Activated CD4-positive, alpha-beta T cell treated with anti-CD3 and anti-CD28 coated beads, Interleukin-2, amount 50 U/mL, for 4 hours (primary cell): Measurements from ENCODE around the gene PSKH1.
A peak's percentile ranks its signal among the peaks of the same experiment; 100 is the strongest.
"Not testable (repeated sequence)": the region's sequence is repeated elsewhere in the genome, so short reads cannot be mapped to it uniquely, and the experiment has no call there.

Source experiments
- DNase-seq, 2 experiments: peaks; one replicate each; pipeline ENCODE4 v3.0.0-alpha.2; 2020

Gene PSKH1

DNA sequence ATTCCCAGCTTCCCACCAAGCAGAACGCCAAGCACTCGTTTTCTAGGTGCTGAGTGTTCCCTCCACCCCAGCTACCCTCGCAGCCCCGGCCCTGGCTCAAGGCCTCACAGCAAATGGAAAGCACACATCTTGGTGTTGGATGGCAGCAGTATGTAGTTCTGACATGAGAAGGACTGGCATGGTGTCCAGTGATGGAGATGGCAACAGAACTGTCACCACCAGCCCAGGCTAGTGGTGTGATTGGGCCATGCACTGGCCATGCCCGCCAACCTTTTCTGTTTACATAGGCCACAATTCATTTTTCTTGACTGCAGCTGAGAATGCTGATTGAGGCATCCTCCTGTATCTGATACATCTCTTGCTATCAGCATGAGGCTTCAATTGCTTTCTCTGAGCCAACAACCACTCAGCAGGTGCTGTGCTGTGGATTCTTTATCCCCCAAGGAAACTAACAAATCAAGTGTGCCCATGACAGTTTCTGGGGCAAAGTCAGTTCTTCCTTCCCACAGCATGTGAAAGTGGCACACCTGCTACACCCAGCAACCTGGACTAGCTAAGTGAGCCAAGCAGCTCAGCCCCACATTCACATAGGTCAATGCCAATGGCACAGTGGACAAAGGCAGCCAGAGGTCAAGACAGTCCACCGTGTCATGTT lies 71.5 kb downstream of the PSKH1 start:
- DNase-seq, result no peak

DNA sequence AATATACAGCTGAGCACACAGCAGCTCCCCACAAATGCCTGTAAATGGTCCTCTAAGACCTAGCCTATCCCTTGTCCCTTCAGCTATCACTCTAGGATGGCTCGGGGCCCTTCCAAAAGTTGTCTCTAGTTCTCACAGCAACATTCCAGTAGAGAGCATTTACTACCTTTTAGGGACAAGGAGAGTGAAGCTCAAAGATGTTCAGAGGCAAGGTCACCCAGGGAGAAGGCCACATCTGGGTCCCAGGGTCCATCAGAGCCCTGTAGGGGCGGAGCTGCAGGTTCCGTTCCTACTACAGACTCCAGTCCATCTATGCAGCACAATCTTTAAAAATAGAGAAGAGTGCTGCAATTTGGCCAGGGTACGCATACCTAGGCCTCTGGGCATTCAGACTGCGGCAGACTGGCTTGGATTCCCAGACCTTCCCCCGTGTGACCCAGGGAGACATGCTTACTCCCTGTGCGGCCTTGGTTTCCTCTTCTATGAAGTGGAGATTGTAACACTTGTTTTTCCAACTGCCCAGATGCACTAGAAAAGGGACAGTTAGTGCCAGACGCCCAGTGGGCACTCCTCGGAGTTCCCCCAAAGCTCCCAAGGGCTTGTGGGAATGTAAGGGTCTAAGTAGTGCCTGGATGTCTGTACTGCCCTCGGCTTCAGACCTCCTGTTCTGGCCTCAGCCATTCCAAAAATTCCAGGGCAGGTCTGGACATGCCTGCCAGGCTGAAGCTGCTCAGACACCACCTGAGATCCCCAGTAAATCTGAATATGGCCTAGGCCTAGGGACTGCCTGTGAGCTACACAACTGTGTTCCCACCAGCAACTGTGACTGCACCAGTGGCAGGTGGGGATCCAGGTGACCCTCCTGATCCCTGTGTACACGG lies 72.9 kb downstream of the PSKH1 start:
- DNase-seq, result no peak

DNA sequence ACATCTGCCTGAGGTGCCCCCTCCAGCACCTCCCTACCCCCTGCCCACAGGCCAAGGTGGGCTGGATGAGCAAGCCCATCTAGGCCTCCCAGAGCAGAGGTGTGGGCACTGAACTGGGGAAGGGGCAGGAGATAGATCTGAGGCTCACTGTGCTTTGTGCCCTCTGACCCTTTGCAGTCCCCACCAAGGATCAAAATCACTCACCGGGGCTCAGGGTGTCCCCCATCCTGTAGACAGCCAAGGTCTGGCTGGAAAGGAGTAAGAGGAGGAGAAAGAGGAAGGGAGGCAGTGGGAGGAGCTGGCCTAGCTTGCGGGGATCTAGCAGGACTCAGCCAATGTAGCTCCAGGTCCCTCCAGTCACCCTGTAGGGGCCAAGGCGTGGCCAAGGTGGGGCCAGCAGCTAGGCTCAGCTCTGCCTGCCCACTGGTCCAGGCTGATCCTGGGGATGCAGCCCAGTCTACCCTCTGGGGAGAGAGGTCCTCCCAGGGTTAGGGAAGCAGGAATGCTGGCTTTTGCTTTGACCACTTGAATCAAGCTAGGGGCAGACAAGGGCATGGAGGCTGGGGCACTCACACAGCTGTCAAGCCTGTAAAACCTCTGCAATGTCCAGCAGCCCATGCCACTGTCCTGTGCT lies 73.6 kb downstream of the PSKH1 start:
- no peak for DNase-seq

DNA sequence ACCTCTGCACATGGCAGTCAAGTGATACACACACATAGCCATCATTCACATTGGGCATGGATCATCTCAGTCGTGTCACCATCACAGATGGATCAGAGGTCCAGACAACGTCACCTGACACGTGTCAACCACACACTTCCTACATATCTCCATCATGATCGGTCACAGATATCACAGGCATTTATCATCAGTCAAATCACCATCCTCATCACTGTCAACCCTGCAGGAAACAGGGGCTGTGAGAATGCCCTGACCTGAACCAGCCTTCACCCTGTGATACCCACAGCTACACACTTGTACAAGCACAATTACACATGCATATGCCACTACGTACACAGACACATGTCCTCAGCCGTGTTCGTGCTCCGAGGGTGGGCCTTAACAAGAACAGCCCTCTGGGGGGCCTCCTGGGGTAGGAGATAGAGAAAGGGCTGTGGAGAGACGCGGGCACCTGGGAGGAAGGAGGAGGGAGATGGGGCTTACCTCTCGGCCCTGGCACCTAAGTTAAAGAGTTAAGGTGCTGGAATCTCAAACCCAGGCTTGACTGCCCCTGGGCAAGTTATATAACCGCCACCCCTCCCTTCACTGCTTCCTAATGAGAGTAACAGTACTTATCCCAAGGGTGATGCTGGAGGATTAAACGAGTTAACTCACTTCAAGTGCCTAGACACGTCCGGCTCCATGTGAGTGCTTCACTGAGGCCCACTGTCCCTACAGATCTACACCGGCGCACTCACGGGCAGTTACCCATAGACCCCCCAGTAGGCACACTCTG lies 74.3 kb downstream of the PSKH1 start:
- DNase-seq, result no peak

DNA sequence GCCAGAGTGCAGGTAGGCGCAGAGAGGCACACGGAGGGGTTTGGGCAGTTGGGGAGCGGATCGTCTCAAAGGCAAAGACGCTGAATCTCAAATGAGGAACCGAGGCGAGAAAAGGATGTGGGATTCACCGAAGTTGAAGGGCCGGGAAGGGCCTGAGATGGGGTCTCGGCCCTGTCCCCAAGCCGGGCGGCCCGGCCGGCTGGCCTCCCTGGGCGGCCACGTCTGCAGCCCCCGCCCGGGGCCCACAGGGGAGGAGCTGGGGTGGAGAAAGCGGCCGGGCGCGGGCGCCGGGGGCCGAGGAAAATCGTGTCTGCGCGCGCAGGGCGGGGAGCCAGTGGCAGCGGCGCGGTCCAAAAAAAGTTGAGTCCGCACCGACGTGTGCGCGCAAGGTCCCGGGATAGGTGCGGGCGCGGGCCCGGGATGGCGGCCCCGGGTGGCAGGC lies 74.9 kb downstream of the PSKH1 start:
- DNase-seq, result no peak

DNA sequence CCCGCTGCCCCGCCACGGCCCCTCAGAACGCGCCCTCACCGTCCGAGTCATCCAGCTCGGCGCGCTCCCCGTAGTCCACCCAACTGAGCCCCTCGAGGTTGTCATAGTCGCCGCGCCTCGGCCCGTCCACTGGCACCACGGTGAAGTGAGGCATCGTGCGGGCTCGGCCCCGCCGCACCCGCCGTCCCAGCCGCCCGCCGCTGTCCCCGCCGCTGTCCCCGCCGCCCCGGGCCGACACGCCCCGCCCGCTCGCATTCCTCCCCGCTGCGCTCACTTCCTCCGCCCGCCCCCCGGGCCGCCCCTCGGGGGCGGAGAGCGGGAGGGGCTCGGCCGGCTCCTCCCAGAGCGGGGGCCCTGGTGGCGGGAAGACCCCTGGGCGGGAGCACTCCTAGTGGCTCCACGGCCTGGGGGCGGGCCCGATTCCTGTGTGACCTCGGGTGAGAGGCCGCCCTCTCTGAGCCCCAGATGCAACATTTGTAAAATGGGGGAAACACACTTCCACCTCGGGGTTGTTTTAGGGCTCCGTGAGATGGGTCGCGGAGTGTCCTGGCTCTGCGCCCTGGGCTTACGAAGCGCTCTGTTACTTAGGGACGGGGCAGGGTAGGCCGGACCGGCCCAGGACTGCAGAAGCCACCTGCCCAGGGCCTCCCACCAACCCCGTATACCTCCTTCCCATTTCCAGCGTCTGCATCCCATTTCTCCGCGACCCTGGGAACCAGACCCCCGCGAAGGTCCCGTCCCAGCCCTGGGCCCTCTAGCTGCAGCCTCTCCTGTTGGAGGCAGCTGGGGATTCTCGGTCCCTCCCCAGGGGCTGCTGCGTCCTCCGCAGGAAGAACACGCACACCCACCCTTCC lies 75.6 kb downstream of the PSKH1 start, which contains the start of gene SLC12A4:
SLC12A4 (minus strand) TSS at position 238 of the 854 bp plus-strand sequence; CDS start at position 154, 84 bp downstream.
- peak; percentile 67 to 69 for DNase-seq

DNA sequence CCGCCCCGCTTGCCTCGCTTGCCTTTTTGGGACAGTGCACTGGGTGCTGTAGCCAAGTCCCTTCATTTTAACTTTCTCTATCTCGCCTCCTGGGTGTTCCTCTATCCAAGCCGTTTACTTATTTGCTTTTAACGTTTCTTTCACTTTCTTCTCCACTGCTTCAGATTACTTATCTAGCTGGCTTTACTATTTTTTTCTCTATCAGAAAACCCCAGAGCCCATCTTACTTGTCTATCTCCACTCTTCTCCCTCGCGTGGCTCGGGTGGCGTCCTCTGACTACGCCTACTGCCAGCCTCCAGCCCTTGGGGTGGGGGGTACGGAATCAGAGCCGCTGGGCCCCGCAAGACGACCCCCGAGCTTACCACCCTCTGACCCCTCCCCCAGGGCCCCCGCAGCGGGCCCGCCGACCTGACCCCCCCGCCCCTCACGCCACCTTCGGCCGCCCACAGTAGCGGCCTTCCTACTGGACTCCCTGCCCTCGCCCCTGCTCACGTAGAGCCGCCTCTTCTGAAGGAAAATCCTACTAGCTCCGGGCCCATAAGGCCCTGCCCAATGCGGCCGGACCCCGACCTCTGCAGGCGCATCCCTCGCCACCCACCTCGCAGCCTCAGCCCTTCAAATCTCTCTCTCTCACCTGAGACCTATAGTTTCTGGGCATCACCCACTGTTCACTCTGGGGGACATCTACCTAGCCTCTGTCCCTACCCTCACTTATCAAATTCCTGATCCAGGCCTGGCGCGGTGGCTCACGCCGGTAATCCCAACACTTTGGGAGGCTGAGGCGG lies 76.4 kb downstream of the PSKH1 start:
- no peak for DNase-seq

DNA sequence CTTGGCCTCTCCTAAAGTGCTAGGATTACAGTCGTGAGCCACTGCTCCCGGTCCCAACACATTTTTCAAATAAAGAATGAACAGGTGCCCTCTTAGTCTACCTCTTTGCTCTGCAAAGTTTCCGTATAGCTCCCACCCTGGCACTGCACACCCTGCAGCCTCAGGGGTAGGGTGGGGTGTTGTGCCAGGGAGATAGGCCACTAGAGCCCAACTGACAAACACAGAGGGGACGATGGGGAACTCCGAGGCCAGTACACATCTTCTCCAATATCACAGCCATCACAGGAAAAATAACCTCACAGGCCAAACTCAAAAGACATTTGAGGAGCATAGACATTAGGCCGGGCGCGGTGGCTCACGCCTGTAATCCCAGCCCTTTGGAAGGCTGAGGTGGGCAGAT lies 78.1 kb downstream of the PSKH1 start:
- no peak for DNase-seq

DNA sequence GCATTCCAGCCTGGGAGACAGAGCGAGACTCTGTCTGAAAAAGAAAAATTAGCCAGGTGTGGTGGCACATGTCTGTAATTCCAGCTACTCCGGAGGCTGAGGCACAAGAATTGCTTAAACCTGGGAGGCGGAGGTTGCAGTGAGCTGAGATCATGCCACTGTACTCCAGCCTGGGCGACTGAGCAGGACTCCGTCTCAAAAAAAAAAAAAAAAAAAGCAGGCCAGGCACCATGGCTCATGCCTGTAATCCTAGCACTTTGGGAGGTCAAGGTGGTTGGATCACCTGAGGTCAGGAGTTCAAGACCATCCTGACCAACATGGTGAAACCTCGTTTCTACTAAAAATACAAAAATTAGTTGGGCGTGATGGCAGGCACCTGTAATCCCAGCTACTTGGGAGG lies 79.2 kb downstream of the PSKH1 start:
- DNase-seq, result not testable (repeated sequence)

DNA sequence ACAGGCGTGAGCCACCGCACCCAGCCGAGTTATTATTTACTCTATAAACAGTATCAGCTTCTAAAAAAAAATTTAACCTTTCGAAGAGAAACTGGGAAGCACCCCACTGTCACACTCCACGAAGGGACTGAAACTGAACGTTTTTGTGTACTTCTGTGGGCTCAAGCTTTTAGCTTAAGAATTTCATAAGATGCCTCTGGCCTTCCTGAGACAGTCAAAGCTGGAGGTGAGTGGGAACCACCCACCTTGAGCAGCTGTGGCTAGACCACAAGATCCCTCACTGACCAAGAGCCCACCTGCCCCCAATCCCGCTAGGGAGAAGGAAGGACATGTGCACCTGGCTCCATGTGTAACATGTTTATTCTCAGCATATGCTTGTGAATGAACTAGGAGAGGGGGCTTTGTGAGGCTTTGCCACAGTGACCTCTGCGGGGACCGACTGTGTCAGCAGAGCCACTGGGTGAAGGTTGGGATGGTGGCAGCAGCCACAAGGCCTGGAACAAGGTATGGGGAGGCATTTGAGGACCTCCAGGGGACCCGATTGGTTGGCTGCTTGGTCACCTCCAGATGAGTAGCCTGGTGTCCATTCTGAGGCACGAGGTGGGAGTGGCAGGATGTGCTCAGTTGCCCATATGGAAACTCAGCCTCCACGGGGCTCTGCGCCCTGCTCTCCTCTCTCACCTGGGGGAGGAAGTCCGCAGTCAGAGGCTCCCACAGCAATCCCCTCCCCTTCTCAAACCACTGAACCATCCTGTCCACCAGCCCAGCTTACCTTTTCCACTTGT lies 82.5 kb downstream of the PSKH1 start:
- no peak for DNase-seq

DNA sequence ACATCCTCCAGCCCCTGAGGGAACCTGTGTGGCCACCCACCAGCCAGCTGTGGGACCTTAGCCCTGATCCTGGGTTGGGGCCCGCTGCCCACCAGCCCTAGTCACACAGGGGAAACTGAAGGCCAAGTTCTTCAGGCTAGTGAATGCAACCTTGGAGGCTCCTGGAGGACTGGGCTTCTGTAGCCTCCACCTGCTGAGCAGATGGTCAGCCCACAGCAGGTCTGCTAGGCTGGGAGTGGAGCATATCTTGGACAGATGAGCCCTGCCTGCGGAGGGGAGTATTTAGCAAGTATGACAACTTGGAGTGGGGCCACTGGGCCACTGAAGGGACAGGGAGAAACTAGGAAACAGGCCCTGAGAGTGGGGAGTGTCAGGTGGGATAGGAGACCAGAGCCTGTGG lies 83.2 kb downstream of the PSKH1 start:
- DNase-seq, result no peak

DNA sequence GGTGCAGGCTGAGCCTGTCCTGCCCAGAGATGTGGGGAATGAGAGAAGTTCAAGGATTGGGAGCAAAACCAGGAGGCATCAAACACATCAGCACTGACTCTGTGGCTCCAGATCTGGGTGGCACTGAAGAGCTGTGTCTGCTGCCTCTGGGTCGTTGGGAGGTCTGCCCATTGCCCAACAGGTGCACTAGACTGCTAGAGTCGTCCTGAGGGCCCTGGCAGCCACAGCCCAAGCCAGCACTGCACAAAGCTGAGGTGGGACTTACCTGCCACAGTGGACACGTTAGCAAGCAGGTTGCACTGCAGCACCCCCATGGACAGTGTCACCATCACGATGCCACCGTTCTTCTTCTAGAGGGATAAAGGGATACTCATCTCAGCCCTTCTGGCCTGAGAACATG lies 84.0 kb downstream of the PSKH1 start:
- DNase-seq, result no peak

DNA sequence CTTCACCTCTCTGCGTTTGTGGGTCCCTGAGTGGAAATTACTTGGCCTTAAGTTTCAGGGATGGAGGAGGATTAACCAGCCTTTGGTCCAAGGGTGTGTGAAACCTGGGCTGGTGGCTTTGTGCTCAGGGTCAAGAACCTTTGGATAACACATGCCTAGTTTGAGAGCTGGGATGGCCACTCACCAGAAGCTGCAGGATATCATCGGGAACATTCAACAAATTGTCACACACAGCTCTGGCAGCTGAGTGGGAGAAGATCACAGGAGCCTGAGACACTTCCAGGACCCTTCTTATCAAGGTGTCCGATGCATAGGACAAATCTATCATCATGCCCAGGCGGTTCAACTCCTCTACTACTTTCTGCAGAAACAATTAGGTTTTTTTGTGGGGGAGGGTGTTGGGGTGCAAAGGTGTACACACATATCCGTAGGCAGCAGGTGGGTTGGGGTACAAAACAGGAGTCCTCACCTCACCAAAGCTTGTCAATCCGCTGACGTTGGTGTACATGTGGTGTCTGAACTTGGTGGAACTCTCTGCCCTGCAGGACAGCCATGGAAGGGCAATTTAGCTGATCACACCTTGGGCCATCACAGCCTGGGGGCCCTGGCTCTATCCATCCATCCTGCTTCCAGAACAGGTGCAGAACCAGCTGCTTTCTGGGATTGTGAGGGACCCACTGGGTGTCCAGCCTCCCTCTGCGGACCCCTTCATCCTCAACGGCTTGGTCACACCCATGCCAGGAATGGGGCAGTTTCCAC lies 84.6 kb downstream of the PSKH1 start:
- no peak for DNase-seq
